ENCODE results near the gene TBKBP1.

Gene TBKBP1

GRCh38 chr17:47702391-47702995 lies 8.5 kb downstream of the TBKBP1 start:
- in situ Hi-C loops (cut with MboI; ENCODE audit: low sequenced_read_pairs, unreplicated experiment) = no loop called here
- no peak for DNase-seq (ENCODE audit: low spot score)
- no peak for TF ChIP-seq CTCF (IDR thresholded peaks at IDR 0.05; ENCODE audit: borderline replicate concordance, control extremely low read depth, extremely low read depth, insufficient read depth, missing control alignments)

- DNase-seq (ENCODE audit: low spot score) = peak; percentile 71
- TF ChIP-seq CTCF (IDR thresholded peaks at IDR 0.05; ENCODE audit: borderline replicate concordance, control extremely low read depth, extremely low read depth, insufficient read depth, missing control alignments) = no peak
- in situ Hi-C loops (cut with MboI; ENCODE audit: low sequenced_read_pairs, unreplicated experiment) = no loop called here
These were observed 9.2 kb downstream of the TBKBP1 start for GRCh38 chr17:47703191-47703591.

- no peak for DNase-seq (ENCODE audit: low spot score)
- in situ Hi-C loops (cut with MboI; ENCODE audit: low sequenced_read_pairs, unreplicated experiment) = no loop called here
- TF ChIP-seq CTCF (IDR thresholded peaks at IDR 0.05; ENCODE audit: borderline replicate concordance, control extremely low read depth, extremely low read depth, insufficient read depth, missing control alignments) = no peak
These were observed 9.7 kb downstream of the TBKBP1 start for GRCh38 chr17:47703671-47704070.

- no peak for TF ChIP-seq CTCF (IDR thresholded peaks at IDR 0.05; ENCODE audit: borderline replicate concordance, control extremely low read depth, extremely low read depth, insufficient read depth, missing control alignments)
- DNase-seq (ENCODE audit: low spot score) = no peak
- in situ Hi-C loops (cut with MboI; ENCODE audit: low sequenced_read_pairs, unreplicated experiment) = no loop called here
These were observed 10.2 kb downstream of the TBKBP1 start for GRCh38 chr17:47704116-47704515.

GRCh38 chr17:47704736-47705135 lies 10.8 kb downstream of the TBKBP1 start:
- TF ChIP-seq CTCF (IDR thresholded peaks at IDR 0.05; ENCODE audit: borderline replicate concordance, control extremely low read depth, extremely low read depth, insufficient read depth, missing control alignments) = no peak
- no peak for DNase-seq (ENCODE audit: low spot score)
- in situ Hi-C loops (cut with MboI; ENCODE audit: low sequenced_read_pairs, unreplicated experiment) = no loop called here

- DNase-seq (ENCODE audit: low spot score) = no peak
- in situ Hi-C loops (cut with MboI; ENCODE audit: low sequenced_read_pairs, unreplicated experiment) = no loop called here
These were observed 11.9 kb downstream of the TBKBP1 start for GRCh38 chr17:47705536-47706530.

More at GRCh38 chr17:47705536-47706530, 11.9 kb downstream of the TBKBP1 start:
- TF ChIP-seq CTCF (IDR thresholded peaks at IDR 0.05; ENCODE audit: borderline replicate concordance, control extremely low read depth, extremely low read depth, insufficient read depth, missing control alignments) = no peak

All from GM13976 (cell line).